Measurements from ENCODE around the gene NEIL3. TPM values are rescaled to one million over a fixed set of nuclear protein-coding genes. Genes with fewer than 3 reads are reported as not detected.
A peak's percentile ranks its signal among the peaks of the same experiment; 100 is the strongest.

NEIL3 gene
- polyA plus RNA-seq, 1 donor (not counting 4 experiments of a cell fraction or from before 2014, with no cell fraction given), result 7.6 TPM

DNA sequence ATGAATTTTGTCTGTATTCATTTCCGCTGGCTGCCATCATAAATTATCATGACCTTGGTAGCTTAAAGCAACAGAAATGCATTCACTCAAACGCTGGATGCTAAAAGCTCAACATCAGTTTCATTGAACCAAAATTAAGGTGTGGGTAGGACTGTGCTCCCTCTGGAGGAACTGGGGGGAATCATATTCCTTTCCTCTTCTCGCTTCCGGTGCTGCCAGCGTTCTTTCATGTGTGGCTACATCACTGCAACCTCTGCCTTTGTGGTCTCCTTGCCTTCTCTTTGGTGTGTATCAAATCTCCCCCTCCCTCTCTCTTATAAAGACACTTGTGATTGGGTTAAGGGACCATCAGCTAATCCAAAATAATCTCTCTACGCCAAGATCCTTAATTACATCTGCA is 39.5 kb downstream of the NEIL3 start:
- no peaks in the 10 kb centered on the region for H3K27me3 ChIP-seq (ENCODE audit: control insufficient read depth, extremely low read depth, insufficient read depth, low read length)

DNA sequence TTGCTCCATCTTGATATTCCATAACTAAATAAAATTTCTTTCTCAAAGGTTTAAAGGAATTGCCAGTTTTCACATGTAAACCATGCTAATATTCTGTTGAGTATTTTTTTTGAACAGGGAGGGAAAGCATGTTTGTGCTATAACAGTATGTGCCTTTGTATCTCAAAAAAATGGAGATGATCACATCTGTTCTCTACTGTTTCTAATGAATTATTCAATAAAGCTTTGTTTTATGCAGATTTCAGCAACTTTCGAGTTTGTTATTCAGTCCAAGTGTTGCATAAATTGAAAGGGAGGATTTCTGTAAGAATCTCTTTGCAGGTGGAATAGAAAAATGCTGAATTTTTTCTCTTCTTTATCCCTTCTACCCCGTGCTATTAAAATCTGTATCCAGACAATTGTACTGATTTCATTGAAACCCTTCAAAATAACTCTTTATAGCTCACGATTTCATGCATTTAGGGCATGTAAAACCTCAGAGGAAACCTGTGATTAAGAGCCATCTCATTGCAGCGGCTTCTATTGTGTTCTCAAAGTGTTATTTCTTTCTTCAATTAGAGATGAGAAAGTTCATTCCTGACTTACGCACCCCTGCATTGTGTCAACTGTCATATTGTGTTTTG is 42.1 kb downstream of the NEIL3 start:
- no peak overlapping the region for H3K27ac ChIP-seq (ENCODE audit: control insufficient read depth, insufficient read depth, low read length)
- TF ChIP-seq, protein P1, sequence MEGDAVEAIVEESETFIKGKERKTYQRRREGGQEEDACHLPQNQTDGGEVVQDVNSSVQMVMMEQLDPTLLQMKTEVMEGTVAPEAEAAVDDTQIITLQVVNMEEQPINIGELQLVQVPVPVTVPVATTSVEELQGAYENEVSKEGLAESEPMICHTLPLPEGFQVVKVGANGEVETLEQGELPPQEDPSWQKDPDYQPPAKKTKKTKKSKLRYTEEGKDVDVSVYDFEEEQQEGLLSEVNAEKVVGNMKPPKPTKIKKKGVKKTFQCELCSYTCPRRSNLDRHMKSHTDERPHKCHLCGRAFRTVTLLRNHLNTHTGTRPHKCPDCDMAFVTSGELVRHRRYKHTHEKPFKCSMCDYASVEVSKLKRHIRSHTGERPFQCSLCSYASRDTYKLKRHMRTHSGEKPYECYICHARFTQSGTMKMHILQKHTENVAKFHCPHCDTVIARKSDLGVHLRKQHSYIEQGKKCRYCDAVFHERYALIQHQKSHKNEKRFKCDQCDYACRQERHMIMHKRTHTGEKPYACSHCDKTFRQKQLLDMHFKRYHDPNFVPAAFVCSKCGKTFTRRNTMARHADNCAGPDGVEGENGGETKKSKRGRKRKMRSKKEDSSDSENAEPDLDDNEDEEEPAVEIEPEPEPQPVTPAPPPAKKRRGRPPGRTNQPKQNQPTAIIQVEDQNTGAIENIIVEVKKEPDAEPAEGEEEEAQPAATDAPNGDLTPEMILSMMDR (optimal IDR thresholded peaks at IDR 0.05 in 1 of 3, IDR thresholded peaks at IDR 0.05 in 1 of 3, conservative IDR thresholded peaks at IDR 0.05 in 1 of 3; ENCODE audit: extremely low read depth in 1 of 3, insufficient read depth in 2 of 3, low read length in 3 of 3), result no peak
- TF ChIP-seq EZH2 (IDR thresholded peaks at IDR 0.05; ENCODE audit: low read length), result no peak
- H3K9me3 ChIP-seq (ENCODE audit: control insufficient read depth, low read depth, low read length), result no peaks in the 10 kb centered on the region
- no peaks in the 10 kb centered on the region for H3K9me1 ChIP-seq (ENCODE audit: control insufficient read depth, extremely low read depth, insufficient read depth, low read length)
- H3K9ac ChIP-seq (ENCODE audit: control insufficient read depth, extremely low read depth, insufficient read depth, low read length), result no peak overlapping the region
- no peak for FAIRE-seq
- no peak overlapping the region for H3K4me2 ChIP-seq (ENCODE audit: control insufficient read depth, extremely low read depth, insufficient read depth, low read depth, low read length)
- H3K4me3 ChIP-seq (ENCODE audit: control insufficient read depth in 2 of 3, extremely low read depth in 1 of 3, insufficient read depth in 2 of 3, low read depth in 1 of 3, low read length in 3 of 3), result no peak overlapping the region
- dilution Hi-C loops (cut with MboI; ENCODE audit: extremely low pct_ligation_motif_present, low sequenced_read_pairs), result no loop called here
- no peak for DNase-seq (ENCODE audit: low read depth, low spot score)
- no peak overlapping the region for H2AFZ ChIP-seq (ENCODE audit: control insufficient read depth, low read length)
- H3K27me3 ChIP-seq (ENCODE audit: control insufficient read depth, extremely low read depth, insufficient read depth, low read length), result no peaks in the 10 kb centered on the region
- H3K79me2 ChIP-seq (ENCODE audit: control insufficient read depth, insufficient read depth, low read length), result no peaks in the 10 kb centered on the region
- H3K4me1 ChIP-seq (ENCODE audit: control insufficient read depth, extremely low read depth, insufficient read depth, low read length), result peaks cover 2% of the 10 kb centered on the region
- H4K20me1 ChIP-seq (ENCODE audit: control insufficient read depth, extremely low read depth, insufficient read depth, low read length), result no peaks in the 10 kb centered on the region
- no peaks in the 10 kb centered on the region for H3K36me3 ChIP-seq (ENCODE audit: control insufficient read depth in 2 of 2, extremely low read depth in 1 of 2, insufficient read depth in 2 of 2, low read length in 2 of 2)

More for the DNA sequence above, 39.5 kb downstream of the NEIL3 start:
- no peak overlapping the region for H3K4me2 ChIP-seq (ENCODE audit: control insufficient read depth, extremely low read depth, insufficient read depth, low read depth, low read length)
- H3K4me1 ChIP-seq (ENCODE audit: control insufficient read depth, extremely low read depth, insufficient read depth, low read length), result no peaks in the 10 kb centered on the region
- H3K36me3 ChIP-seq (ENCODE audit: control insufficient read depth in 2 of 2, extremely low read depth in 1 of 2, insufficient read depth in 2 of 2, low read length in 2 of 2), result peaks cover 0 to 4% of the 10 kb centered on the region in 2 experiments
- no peaks in the 10 kb centered on the region for H3K79me2 ChIP-seq (ENCODE audit: control insufficient read depth, insufficient read depth, low read length)
- no peaks in the 10 kb centered on the region for H3K9me1 ChIP-seq (ENCODE audit: control insufficient read depth, extremely low read depth, insufficient read depth, low read length)
- no peak for DNase-seq (ENCODE audit: low read depth, low spot score)
- no peak overlapping the region for H3K4me3 ChIP-seq (ENCODE audit: control insufficient read depth in 2 of 3, extremely low read depth in 1 of 3, insufficient read depth in 2 of 3, low read depth in 1 of 3, low read length in 3 of 3)
- dilution Hi-C loops (cut with MboI; ENCODE audit: extremely low pct_ligation_motif_present, low sequenced_read_pairs), result no loop called here
- H3K9ac ChIP-seq (ENCODE audit: control insufficient read depth, extremely low read depth, insufficient read depth, low read length), result no peak overlapping the region
- no peak for FAIRE-seq
- no peaks in the 10 kb centered on the region for H3K9me3 ChIP-seq (ENCODE audit: control insufficient read depth, low read depth, low read length)
- no peaks in the 10 kb centered on the region for H4K20me1 ChIP-seq (ENCODE audit: control insufficient read depth, extremely low read depth, insufficient read depth, low read length)
- no peak overlapping the region for H3K27ac ChIP-seq (ENCODE audit: control insufficient read depth, insufficient read depth, low read length)
- TF ChIP-seq, protein P1 (optimal IDR thresholded peaks at IDR 0.05 in 1 of 3, IDR thresholded peaks at IDR 0.05 in 1 of 3, conservative IDR thresholded peaks at IDR 0.05 in 1 of 3; ENCODE audit: extremely low read depth in 1 of 3, insufficient read depth in 2 of 3, low read length in 3 of 3), result peak in 1 of 3 experiments; percentile 4
- TF ChIP-seq EZH2 (IDR thresholded peaks at IDR 0.05; ENCODE audit: low read length), result no peak
- no peak overlapping the region for H2AFZ ChIP-seq (ENCODE audit: control insufficient read depth, low read length)

All from keratinocyte (primary cell).